Measurements from ENCODE around the gene RFTN1.

The RFTN1 gene

GRCh38 chr3:16437640-16438039, 75.9 kb downstream of the RFTN1 start:
- TF ChIP-seq CTCF (IDR thresholded peaks at IDR 0.05; ENCODE audit: insufficient read depth, low read length, missing control alignments), result no peak
- no peak overlapping the region for H3K4me3 ChIP-seq (ENCODE audit: low read depth, low read length)
- ChIA-PET POLR2A (no interaction called here), CTCF (no interaction called here)
- DNase-seq (ENCODE audit: low read depth, low spot score), result no peak

- POLR2A ChIA-PET, result no interaction called here
- CTCF ChIA-PET, result no interaction called here
- no peak for TF ChIP-seq CTCF (IDR thresholded peaks at IDR 0.05; ENCODE audit: insufficient read depth, low read length, missing control alignments)
- DNase-seq (ENCODE audit: low read depth, low spot score), result no peak
- no peak overlapping the region for H3K4me3 ChIP-seq (ENCODE audit: low read depth, low read length)
Measured at GRCh38 chr3:16433701-16434151, 79.8 kb downstream of the RFTN1 start.

- ChIA-PET POLR2A (no interaction called here), CTCF (no interaction called here)
- no peak for DNase-seq (ENCODE audit: low read depth, low spot score)
- no peak overlapping the region for H3K4me3 ChIP-seq (ENCODE audit: low read depth, low read length)
- TF ChIP-seq CTCF (IDR thresholded peaks at IDR 0.05; ENCODE audit: insufficient read depth, low read length, missing control alignments), result no peak
Measured at GRCh38 chr3:16432714-16433113, 80.8 kb downstream of the RFTN1 start.

DNA sequence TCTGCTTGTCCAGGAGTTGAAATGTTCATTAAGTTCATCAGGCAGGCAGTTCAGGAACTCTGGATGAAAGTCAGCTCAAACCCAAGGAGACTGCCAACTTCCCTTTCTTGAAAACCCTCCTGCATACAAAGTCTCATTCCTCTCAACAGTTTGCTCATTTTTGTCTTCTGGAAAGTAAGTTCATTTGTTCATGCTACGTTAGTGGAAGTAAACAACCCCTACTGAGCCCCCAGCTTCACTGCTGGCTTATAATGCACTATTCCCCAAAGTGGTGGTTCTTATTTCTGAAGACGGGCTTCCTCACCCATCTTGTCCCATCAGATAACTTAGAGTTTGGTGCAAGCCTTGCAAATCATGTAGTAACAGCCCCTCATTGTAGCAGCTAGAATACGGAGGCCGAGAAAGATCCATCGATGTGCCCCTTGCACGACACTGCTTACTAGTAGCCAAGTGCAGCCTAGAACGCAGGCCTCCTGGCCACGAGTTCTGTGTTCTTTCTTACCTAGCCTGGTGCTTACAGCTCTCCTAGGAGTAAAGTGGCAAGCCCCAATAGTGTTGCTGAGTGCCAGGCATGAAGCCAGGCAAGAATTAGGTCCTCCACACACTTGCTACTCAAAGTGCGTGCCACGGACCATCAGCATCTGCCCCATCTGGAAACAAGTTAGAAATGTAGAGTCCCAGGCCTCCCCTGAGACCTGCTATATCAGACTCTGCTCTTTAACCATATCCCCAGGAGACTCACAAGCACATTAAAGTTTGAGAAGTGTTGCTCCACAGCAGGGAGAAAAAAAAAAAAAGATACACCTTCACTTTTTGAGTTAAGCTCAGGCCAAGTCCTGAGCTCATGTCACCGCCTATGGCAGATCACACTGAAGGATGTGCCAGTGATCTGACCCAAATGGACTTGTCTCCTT, 82.5 kb downstream of the RFTN1 start:
- DNase-seq (ENCODE audit: low read depth, low spot score), result no peak
- no peak for TF ChIP-seq CTCF (IDR thresholded peaks at IDR 0.05; ENCODE audit: insufficient read depth, low read length, missing control alignments)
- ChIA-PET CTCF (no interaction called here), POLR2A (no interaction called here)
- no peak overlapping the region for H3K4me3 ChIP-seq (ENCODE audit: low read depth, low read length)

- POLR2A ChIA-PET, result no interaction called here
- TF ChIP-seq CTCF (IDR thresholded peaks at IDR 0.05; ENCODE audit: insufficient read depth, low read length, missing control alignments), result no peak
- CTCF ChIA-PET, result interaction anchor here (1.6 kb wide), 1 partner anchor 139 kb away, joined by 7 read pairs; no protein-coding TSS in a partner anchor
Measured at GRCh38 chr3:16429086-16429485, 84.4 kb downstream of the RFTN1 start.

DNA sequence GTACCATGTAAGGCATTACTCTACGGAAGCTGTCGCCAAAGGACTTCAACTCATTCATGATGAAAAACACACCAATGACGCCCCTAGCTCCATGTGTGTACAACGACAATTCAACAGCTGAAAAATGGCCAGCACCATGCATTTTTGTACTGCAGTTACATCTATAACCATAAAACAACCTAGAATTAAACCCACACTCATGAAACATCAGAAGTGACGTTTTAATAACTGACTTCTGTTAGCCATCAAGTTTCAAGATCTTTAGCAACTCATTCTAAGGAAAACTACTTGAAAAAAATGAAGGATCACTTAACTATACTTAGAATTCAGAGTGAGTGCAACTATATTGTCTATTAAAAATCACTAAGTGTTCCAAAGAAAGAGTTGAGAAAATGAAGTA, 84.9 kb downstream of the RFTN1 start:
- DNase-seq (ENCODE audit: low read depth, low spot score), result no peak
- no peak overlapping the region for H3K4me3 ChIP-seq (ENCODE audit: low read depth, low read length)
- POLR2A ChIA-PET, result no interaction called here
- CTCF ChIA-PET, result interaction anchor here (1.6 kb wide), 1 partner anchor 138 kb away, joined by 7 read pairs; no protein-coding TSS in a partner anchor
- no peak for TF ChIP-seq CTCF (IDR thresholded peaks at IDR 0.05; ENCODE audit: insufficient read depth, low read length, missing control alignments)

More at GRCh38 chr3:16429086-16429485, 84.4 kb downstream of the RFTN1 start:
- H3K4me3 ChIP-seq (ENCODE audit: low read depth, low read length), result no peak overlapping the region
- no peak for DNase-seq (ENCODE audit: low read depth, low spot score)

Data from AG04449 (cell line).